PFSK-1 (cell line): ENCODE results near the gene IVNS1ABP.

Experiments used
- FOXP2 ChIP-seq: optimal IDR thresholded peaks from 2 replicates; pipeline ENCODE3; 2011; ENCODE audit warnings: borderline replicate concordance, control low read depth, inconsistent platforms; ENCODE audit not compliant: insufficient read depth; ENCODE audit errors: extremely low read length, extremely low read depth
- POLR2AphosphoS5 ChIP-seq: IDR thresholded peaks from 2 replicates; pipeline ENCODE4 v1.6.1; 2012; ENCODE audit warnings: low read depth, mild to moderate bottlenecking, control low read depth, low read length, moderate library complexity
- REST ChIP-seq, 2 experiments: IDR thresholded peaks; 2 replicates each; pipeline versions ENCODE4 v1.6.1 to v1.8.0; 2011 to 2012; ENCODE audit warnings: low read depth in 2 of 2, low read length in 2 of 2, control low read depth in 1 of 2, inconsistent platforms in 1 of 2, mild to moderate bottlenecking in 1 of 2, moderate library complexity in 1 of 2; ENCODE audit not compliant: insufficient read depth in 1 of 2
- SIN3A ChIP-seq: IDR thresholded peaks from 2 replicates; pipeline ENCODE4 v1.6.1; 2012; ENCODE audit warnings: mild to moderate bottlenecking, low read length, moderate library complexity, borderline replicate concordance; ENCODE audit not compliant: insufficient read depth
- TAF1 ChIP-seq: IDR thresholded peaks from 2 replicates; pipeline ENCODE4 v1.6.1; 2012; ENCODE audit warnings: low read length, control low read depth, borderline replicate concordance; ENCODE audit not compliant: insufficient read depth

IVNS1ABP gene

GRCh38 chr1:185280589-185280988 is 36.5 kb downstream of the IVNS1ABP start:
- TF ChIP-seq REST (IDR thresholded peaks at IDR 0.05; ENCODE audit: insufficient read depth in 1 of 2, low read depth in 2 of 2, low read length in 2 of 2) (no peak), POLR2AphosphoS5 (no peak), TAF1 (no peak), FOXP2 (no peak), SIN3A (no peak)

GRCh38 chr1:185279571-185279970 is 37.5 kb downstream of the IVNS1ABP start:
- TF ChIP-seq POLR2AphosphoS5 (no peak), SIN3A (no peak), FOXP2 (no peak), REST (IDR thresholded peaks at IDR 0.05; ENCODE audit: insufficient read depth in 1 of 2, low read depth in 2 of 2, low read length in 2 of 2) (no peak), TAF1 (no peak)

GRCh38 chr1:185271921-185272320 is 45.1 kb downstream of the IVNS1ABP start:
- TF ChIP-seq REST (IDR thresholded peaks at IDR 0.05; ENCODE audit: insufficient read depth in 1 of 2, low read depth in 2 of 2, low read length in 2 of 2) (no peak), FOXP2 (no peak), POLR2AphosphoS5 (no peak), SIN3A (no peak), TAF1 (no peak)

GRCh38 chr1:185268352-185268751 is 48.7 kb downstream of the IVNS1ABP start:
- TF ChIP-seq SIN3A (no peak), REST (IDR thresholded peaks at IDR 0.05; ENCODE audit: insufficient read depth in 1 of 2, low read depth in 2 of 2, low read length in 2 of 2) (no peak), POLR2AphosphoS5 (no peak), TAF1 (no peak), FOXP2 (no peak)

GRCh38 chr1:185267701-185268100 is 49.3 kb downstream of the IVNS1ABP start:
- TF ChIP-seq FOXP2 (no peak), SIN3A (no peak), POLR2AphosphoS5 (no peak), TAF1 (no peak), REST (IDR thresholded peaks at IDR 0.05; ENCODE audit: insufficient read depth in 1 of 2, low read depth in 2 of 2, low read length in 2 of 2) (no peak)
